AG09319 (cell line): ENCODE data around the gene FANCD2.
A peak's percentile ranks its signal among the peaks of the same experiment; 100 is the strongest.

Experiments
- DNase-seq: peaks from one replicate; pipeline ENCODE4 v3.0.0-alpha.2; 2010; ENCODE audit warnings: low read depth; ENCODE audit errors: extremely low read depth
- CTCF ChIP-seq: IDR thresholded peaks from 2 replicates; pipeline ENCODE4 v1.5.1; 2011; ENCODE audit warnings: low read depth, mild to moderate bottlenecking, inconsistent platforms, low read length, moderate library complexity

FANCD2 gene

DNA sequence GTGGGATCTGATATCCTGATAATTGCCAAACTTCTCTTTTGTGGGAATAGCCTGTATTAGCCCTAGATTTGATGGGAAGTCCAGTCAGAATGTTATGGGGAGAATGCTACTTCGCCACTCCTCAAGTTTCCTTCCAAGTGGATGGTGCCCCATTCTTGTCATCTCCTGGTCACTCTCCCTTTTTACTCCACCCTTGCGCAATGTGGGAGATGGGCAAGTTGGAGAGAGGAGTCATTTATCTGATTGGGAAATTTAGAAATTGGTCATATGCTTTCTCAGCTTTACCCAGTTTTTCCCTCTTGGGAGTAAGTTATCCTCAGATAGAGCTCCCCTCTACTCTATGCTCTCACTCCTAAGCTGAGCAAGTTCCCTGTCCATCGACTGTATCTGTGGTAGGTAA, 67.4 kb downstream of the FANCD2 start:
- TF ChIP-seq CTCF = no peak
- no peak for DNase-seq

DNA sequence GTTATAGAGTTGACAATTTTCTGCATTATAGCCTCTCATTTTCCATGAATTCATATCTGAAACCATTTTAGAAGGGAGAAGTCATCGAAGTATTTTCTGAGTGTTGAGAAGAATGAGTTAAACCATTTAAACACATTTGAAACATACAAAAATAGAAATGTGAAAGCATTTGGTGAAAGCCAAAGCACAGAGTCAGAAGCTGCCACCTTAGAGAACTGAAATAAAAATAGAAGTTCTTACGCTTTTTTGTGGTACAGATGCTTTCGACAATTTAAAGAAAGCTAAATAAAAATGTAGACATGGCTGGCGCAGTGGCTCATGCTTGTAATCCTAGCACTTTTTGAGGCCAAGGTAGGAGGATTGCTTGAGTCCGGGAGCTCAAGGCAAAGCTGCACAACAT, 72.8 kb downstream of the FANCD2 start:
- DNase-seq = no peak
- no peak for TF ChIP-seq CTCF

DNA sequence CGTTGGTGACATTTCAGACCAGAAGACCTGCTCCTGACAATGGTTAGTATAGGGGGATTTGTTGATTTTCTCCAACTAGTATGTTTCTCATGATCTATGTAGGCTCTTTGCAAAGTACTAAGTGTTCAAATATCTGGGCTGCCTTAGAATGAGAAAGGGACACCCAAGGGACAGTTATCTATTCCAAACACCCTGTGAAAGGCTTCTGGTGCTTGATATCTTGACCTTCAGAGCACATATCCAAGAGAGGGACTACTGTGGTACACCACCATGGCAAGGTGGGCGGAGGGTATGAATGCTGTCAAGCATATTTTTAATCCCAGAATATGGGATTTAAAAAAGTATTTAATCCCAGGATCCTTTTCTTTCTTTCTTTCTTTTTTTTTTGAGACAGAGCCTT, 80.7 kb downstream of the FANCD2 start:
- no peak for TF ChIP-seq CTCF
- DNase-seq = no peak

- no peak for TF ChIP-seq CTCF
- no peak for DNase-seq
These were observed 81.9 kb downstream of the FANCD2 start, which contains the start of gene FANCD2OS for GRCh38 chr3:10108091-10108490. Gene FANCD2OS (minus strand): TSS chr3:10108255. CDS start chr3:10104774, 3,481 bp downstream.

- peak; percentile 90 for DNase-seq
- no peak for TF ChIP-seq CTCF
These were observed 89.3 kb downstream of the FANCD2 start, which contains the start of gene BRK1 for GRCh38 chr3:10115326-10116137. Gene BRK1 (plus strand): TSS chr3:10115675. CDS start chr3:10115702, 27 bp downstream.

- TF ChIP-seq CTCF = no peak
- no peak for DNase-seq
These were observed 89.9 kb downstream of the FANCD2 start for GRCh38 chr3:10116138-10116460.

DNA sequence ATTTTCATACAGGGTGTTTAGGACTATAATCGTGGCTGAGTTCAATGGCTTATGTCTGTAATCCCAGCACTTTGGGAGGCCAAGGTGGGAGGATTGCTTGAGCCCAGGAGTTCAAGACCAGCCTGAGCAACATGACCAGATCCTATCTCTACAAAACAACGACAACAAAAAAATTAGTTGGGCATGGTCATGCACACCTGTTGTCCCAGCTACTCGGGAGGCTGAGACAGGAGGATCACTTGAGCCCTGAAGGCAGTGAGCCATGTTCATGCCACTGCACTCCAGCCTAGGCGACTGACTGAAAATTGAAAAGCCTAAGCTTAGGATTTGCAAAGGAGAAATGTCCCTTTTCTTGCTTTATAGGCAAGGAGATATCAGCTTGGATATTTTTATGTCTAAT, 90.7 kb downstream of the FANCD2 start:
- TF ChIP-seq CTCF = no peak
- DNase-seq = no peak
